GM04503 (cell line): Measurements from ENCODE around the gene CSH1.
"Not testable (repeated sequence)": the region's sequence is repeated elsewhere in the genome, so short reads cannot be mapped to it uniquely, and the experiment has no call there.

Source experiments
- DNase-seq: peaks from one replicate; pipeline ENCODE4 v3.0.0-alpha.2; 2012; ENCODE audit warnings: low read depth

Gene CSH1

GRCh38 chr17:63928966-63929695 is 32.8 kb upstream of the CSH1 start:
- no peak for DNase-seq

DNA sequence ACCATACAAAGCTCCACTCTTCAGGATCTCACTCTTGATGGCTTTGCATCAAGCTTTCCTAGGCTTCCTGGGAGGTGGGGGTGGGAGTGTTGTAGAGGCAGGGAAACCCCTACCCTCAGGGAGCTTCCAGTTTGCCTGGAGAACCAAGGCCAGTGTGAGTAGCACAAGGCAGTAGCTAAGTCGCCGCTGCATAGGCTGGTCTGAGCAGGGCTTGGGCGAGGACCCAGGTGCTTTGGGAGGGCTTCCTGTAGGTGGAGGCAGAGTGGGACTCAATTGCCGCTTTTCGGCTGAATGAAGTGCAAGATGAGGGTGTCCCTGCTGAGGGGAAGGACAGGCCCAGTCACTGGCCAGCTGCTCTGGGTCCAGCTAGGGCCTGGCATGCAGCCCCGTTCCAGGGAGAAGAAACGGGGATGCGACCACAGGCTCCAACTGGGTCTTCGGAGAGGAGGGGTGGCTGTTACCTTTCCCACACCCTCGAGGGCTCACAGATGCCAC is 31.8 kb upstream of the CSH1 start:
- no peak for DNase-seq

DNA sequence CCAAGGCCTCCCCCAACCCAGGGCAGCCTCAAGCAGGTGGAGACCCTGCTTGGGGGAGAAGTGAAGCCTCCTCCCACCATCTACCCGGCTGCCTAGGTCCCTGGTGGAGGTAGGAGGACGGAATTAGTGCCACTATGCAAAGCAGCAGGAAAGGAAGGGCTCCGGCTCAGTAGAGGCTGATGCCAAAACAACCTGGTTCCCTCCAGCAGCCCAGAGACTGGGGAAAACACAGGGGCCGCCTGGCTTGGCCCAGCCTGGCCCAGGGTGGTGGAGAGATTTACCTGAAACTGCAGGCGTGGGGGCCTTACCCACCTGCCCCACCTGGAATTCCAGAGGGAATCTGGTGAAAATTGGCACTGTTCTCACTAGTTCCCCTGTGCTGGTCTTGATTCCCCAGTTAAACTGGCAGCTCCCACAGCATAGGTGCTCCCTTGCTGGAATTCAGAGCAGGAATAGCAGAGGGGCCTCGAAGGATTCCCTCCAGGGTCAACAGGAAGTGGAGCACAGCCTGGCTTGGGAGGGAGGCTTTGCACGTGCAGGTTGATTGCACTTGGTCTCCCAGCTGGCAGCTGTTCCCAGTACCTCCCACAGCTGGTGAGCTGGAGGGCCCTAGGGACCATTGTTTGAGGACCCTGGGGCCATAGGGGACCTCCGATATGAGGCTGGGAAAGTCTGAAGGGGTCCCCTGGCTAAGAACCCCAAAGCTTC is 31.2 kb upstream of the CSH1 start:
- DNase-seq = no peak

- DNase-seq = no peak
Measured at GRCh38 chr17:63926164-63926563, 29.8 kb upstream of the CSH1 start.

DNA sequence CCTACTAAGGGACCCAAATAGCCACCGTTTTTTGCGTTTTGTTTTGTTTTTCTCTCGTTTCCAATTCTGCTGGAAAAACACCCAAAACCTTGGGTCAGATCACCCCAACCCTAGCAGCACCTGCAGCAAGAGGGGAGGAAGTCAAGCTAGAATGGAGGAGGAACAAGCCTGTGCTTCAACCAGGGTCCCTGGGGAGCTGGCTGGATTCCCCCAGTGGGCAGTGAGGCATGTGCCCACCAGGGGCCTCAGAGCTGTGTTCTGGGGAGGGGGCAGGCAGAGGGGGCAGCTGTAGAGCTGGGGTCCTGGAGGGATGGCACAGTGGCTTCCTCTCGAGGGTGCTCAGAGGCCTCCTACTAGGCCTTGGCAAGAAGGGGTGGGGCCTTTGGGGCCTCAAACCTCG is 29.2 kb upstream of the CSH1 start:
- no peak for DNase-seq

DNA sequence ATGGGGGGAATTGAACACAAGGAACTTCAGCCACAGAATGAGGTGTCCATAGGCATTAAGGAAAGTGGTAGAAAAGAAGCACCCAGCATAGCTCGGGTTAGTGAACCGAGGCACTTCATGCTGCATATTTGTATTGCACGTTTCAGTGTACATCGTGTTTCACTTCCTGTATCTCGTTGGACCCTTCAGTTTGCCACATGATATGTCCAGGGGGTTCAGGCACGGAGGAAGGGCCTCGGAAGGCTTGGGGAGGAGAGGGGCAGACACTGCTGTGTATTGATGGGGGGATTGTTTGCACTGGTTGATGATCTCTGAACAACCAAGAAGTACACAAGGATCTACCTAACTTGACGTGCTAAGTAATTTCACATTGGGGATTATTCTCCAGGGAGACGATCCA is 26.0 kb upstream of the CSH1 start:
- DNase-seq = not testable (repeated sequence)

GRCh38 chr17:63920779-63921178 is 24.4 kb upstream of the CSH1 start:
- not testable (repeated sequence) for DNase-seq

DNA sequence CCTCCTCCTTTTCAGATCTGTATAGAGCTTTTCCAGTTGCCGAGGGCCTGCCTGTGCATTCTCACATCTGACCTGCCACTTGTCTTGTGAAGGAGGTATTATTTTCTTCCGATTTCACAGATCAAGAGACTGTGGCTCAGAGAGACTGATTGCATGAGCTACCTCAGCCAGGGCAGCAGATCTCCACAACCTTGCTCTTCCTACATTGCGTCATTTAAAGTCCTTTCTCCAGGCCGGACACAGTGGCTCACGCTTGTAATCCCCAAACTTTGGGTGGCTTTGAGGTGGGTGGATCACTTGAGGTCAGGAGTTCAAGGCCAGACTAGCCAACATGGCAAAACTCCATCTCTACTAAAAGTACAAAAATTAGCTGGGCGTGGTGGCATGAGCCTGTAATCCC is 23.7 kb upstream of the CSH1 start:
- DNase-seq = not testable (repeated sequence)

DNA sequence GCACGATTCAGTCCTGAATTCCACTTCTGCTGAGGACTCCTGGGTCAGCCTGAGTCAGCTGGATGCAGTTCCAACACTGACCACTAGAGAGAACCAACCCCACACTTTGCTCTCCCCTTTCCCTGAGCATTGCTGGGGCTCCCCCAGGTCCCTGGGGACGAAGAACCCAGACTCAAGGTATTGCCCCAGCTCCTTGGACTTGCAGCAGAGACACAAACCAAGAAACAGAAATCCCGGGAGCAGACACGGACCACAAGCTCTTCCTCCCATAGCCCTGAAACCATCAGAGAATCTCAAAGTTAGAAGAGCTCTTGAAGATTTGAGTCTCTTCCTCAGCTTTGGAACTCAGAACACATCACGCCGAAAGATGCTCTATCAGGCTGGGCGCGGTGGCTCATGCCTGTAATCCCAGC is 22.9 kb upstream of the CSH1 start:
- peak; percentile 13 for DNase-seq

DNA sequence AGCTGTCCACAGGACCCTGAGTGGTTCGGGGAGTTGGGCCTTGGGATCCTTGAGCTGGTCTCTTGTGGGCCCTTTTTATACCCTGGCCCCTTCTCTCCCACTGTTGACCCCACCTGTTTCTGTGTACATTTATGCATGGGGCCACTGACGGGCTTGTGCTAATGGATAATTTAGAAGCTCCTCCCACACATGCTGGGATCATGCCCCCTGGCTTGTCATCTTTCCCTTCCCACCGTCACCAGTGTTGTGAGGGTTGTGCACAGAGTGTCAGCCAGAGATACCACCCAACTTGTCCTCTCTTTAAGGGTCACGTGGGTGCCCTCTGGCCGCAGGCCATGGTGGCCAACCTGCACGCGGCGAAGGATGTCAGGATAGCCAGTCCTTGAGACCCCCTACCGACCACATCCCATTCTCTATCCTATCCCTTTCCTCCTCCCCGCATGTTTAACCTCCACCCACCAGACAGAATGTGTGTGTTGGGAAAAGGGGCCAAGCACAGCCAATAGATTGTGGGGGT is 22.5 kb upstream of the CSH1 start, which contains the start of gene GH1:
Gene GH1 (minus strand): TSS at position 51 of the 517 bp plus-strand sequence. CDS start 63 bp downstream, outside the sequence.
- not testable (repeated sequence) for DNase-seq

DNA sequence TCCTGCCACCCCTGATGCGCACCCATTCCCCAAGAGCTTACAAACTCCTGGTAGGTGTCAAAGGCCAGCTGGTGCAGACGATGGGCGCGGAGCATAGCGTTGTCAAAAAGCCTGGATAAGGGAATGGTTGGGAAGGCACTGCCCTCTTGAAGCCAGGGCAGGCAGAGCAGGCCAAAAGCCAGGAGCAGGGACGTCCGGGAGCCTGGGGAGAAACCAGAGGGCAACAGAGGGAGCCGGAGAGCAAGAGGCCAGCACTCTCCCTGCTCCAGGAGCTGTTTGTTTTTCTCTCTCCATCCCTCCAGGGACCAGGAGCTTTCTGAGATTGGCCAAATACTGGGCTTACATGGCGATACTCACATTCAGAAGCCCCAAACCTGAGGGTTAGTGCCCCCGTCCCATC is 21.9 kb upstream of the CSH1 start:
- DNase-seq = no peak

GRCh38 chr17:63917646-63918045 is 21.3 kb upstream of the CSH1 start:
- no peak for DNase-seq

DNA sequence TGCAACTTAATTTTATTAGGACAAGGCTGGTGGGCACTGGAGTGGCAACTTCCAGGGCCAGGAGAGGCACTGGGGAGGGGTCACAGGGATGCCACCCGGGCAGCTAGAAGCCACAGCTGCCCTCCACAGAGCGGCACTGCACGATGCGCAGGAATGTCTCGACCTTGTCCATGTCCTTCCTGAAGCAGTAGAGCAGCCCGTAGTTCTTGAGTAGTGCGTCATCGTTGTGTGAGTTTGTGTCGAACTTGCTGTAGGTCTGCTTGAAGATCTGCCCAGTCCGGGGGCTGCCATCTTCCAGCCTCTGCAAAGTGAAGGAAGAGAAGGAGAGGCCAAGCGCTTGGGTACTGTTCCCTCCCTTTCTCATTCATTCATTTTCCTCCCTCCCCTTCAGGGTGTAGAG is 20.8 kb upstream of the CSH1 start:
- not testable (repeated sequence) for DNase-seq

DNA sequence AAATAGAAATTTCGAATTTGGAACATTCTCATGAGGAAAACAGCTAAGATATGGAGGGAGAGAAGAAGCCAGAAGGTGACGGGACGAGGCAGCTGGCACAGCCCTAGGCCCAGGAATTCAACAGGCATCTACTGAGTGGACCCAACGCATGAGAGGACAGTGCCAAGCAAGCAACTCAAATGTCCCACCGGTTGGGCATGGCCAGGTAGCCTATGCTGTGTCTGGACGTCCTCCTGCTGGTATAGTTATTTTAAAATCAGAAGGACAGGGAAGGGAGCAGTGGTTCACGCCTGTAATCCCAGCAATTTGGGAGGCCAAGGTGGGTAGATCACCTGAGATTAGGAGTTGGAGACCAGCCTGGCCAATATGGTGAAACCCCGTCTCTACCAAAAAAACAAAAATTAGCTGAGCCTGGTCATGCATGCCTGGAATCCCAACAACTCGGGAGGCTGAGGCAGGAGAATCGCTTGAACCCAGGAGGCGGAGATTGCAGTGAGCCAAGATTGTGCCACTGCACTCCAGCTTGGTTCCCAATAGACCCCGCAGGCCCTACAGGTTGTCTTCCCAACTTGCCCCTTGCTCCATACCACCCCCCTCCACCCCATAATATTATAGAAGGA is 20.3 kb upstream of the CSH1 start:
- no peak for DNase-seq

DNA sequence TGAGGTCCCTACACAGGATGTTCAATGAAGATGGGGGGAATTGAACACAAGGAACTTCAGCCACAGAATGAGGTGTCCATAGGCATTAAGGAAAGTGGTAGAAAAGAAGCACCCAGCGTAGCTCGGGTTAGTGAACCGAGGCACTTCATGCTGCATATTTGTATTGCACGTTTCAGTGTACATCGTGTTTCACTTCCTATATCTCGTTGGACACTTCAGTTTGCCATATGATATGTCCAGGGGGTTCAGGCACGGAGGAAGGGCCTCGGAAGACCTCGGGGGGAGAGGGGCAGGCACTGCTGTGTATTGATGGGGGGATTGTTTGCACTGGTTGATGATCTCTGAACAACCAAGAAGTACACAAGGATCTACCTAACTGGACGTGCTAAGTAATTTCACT is 19.4 kb upstream of the CSH1 start:
- DNase-seq = not testable (repeated sequence)

DNA sequence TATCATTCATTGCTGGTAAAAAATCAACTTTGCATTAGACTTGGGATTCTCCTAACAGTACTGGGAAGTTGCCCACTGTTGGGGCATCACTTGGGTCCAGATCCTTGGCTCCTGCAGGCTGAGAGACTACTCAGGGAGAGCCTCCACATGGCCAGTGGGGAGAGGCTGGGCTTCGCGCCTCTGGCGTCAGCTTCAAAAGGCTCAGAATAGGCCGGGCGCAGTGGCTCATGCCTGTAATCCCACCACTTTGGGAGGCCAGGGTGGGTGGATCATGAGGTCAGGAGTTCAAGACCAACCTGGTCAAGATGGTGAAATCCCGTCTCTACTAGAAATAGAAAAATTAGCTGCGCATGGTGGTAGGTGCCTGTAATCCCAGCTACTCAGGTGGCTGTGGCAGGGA is 18.1 kb upstream of the CSH1 start:
- DNase-seq = no peak

- DNase-seq = no peak
Measured at GRCh38 chr17:63911657-63912100, 15.3 kb upstream of the CSH1 start.

DNA sequence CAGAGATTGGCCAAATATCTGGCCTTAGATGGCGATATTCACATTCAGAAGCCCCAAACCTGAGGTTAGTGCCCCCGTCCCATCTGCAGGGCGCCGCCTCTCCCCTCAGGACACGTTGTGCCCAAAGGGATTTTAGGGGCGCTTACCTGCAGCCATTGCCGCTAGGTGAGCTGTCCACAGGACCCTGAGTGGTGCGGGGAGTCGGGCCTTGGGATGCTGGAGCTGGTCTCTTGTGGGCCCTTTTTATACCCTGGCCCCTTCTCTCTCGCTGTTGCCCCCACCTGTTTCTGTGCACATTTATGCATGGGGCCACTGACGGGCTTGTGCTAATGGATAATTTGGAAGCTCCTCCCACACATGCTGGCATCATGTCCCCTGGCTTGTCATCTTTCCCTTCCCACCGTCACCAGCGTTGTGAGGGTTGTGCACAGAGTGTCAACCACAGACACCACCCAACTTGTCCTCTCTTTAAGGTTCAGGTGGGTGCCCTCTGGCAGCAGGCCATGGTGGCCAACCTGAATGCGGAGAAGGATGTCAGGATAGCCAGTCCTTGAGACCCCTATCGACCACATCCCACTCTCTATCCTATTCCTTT is 14.8 kb upstream of the CSH1 start, which contains the start of gene CSHL1:
Gene CSHL1 (minus strand): TSS at position 218 of the 595 bp plus-strand sequence. CDS start 62 bp downstream, at position 156.
- no peak for DNase-seq

DNA sequence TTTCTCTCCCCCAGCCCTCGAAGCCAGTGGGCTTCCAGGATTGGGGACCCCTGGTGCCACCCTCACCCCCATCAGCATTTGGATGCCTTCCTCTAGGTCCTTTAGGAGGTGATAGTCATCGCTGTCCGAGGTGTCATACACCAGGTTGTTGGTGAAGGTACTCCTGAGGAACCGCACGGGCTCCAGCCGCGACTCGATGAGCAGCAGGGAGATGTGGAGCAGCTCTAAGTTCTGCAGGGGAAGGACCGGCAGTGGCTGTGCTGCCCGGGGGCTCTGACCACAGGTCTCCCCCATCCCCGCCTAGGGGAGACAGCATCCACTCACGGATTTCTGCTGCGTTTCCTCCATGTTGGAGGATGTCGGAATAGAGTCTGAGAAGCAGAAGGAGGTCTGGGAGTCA is 13.7 kb upstream of the CSH1 start:
- no peak for DNase-seq

DNA sequence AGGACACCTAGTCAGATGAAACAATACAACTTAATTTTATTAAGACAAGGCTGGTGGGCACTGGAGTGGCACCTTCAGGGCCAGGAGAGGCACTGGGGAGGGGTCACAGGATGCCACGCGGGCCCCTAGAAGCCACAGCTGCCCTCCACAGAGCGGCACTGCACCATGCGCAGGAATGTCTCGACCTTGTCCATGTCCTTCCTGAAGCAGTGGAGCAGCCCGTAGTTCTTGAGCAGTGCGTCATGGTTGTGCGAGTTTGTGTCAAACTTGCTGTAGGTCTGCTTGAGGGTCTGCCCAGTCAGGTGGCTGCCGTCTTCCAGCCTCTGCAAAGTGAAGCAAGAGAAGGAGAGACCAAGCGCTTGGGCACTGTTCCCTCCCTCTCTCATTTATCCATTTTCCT is 13.2 kb upstream of the CSH1 start:
- DNase-seq = not testable (repeated sequence)

- not testable (repeated sequence) for DNase-seq
Measured at GRCh38 chr17:63907161-63907778, 10.9 kb upstream of the CSH1 start.

DNA sequence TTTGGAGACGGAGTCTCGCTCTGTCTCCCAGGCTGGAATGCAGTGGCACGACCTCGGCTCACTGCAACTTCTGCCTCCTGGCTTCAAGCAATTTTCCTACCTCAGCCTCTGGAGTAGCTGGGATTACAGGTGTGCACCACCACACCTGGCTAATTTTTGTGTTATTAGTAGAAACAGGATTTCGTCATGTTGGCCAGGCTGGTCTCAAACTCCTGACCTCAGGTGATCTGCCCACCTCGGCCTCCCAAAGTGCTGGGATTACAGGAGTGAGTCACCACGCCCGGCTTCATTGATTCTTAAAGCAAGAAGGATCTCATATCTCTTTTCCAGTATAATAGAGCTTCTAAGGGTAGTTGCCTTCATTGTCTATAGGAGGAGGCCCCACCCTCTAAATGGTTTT is 8.4 kb upstream of the CSH1 start:
- DNase-seq = not testable (repeated sequence)
